ENCODE data around the gene SH3GL1.

Gene SH3GL1

DNA sequence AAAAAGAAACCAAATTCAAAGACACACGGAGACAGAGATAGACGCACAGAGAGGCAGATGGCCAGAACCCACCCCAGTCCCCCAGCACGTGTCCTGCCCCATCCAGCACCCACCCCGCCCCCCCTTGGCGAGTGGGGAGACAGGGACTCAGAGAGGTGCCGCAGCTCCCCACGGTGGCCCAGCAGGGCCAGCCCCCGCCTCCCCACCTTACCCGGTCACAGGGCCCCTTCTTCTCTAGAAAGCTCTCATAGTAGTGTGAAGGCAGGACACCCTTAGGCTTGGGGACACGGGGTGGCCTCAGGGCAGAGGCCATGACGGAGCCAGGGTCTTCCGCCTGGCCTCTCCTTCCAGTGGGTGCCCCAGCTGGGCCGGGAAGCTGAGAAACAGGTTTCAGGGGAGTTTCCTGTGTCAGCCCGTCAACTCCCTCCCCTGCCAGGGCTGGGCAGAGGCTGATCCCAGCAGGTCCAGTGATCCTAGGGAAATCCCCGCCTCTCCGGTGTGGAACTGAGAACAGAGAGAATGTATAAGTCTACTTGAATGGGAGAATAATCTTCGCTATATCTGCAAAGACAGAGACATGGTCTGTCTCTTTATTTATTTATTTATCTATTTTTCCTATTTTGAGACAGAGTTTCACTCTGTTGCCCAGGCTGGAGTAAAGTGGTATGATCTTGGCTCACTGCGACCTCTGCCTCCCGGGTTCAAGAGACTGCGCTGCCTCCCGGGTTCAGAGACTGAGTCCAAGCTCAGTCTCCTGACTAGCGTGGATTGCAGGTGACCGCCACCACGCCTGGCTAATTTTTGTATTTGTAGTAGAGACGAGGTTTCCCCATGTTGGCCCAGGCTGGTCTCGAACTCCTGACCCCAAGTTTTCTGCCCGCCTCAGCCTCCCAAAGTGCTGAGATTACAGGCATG lies 61.6 kb downstream of the SH3GL1 start, which contains the start of gene STAP2:
Gene STAP2, minus strand, starts transcription at position 387 of the 915 bp plus-strand sequence. Its CDS starts 74 bp downstream, at position 313.
- no peak for DNase-seq

DNA sequence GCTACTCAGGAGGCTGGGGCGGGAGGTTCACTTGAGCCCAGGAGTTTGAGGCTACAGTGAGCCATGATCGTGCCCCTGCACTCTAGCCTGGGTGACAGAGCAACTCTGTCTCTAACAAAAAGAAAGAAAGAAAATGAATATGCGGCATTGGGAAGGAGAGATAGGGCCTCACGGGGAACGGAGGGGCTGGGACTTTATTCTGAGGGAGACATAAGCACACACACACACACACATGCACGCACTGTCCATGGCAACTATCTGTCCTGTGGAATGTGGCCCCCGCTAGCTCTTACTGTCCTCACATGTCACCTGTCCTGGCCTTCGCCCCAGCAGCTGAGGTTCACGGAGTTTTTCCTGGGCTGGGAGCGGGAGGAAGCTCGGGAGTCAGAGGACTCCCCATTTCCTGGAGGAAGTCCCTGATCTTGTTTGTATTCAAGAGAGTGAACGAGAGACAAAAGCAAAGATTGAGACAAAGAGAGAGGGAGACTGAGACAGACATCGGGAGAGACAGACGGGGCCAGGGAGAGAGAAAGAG lies 62.4 kb downstream of the SH3GL1 start:
- peak; percentile 54 for DNase-seq

DNA sequence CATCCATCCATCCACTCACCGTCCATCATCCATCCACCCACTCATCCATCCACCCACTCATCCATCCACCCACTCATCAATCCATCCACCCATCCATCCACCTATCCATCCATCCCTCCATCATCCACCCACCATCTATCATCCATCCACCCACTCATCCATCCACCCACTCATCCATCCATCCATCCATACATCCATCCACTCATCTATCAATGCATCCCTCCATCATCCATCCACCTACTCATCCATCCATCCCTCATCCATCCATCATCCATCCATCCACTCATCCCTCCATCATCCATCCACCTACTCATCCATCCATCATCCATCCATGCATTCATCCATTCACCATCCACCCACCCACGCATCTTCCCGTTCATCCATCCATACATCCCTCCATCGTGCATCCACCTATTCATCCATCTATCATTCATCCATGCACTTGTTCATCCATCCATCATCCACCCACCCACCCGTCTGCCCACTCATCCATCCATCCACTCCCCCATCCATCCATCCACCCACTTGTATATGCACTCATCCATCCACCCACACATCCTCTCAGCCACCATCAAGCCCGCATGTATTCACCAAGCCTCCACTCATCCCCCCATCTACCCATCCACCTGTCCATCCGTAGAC lies 65.3 kb downstream of the SH3GL1 start:
- DNase-seq: no peak

DNA sequence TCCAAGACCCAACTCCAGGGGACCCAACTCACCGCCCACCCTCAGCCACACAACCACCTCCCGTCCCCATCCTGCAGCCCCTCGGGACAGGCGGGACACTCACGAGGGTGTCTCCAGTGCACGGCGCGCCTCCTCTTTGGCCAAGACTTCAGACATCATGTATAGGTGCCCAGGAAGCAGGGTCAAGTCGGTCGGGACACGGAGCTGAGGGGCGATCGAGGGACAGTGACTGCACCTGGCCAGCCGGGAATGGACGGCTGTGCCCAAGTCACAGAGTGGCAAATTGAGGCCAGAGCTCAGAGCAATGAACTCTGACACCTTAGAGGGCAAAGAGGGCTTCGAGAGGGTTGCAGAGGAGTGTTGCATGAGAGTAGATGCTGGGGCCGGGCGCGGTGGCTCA lies 70.5 kb downstream of the SH3GL1 start:
- no peak for DNase-seq

DNA sequence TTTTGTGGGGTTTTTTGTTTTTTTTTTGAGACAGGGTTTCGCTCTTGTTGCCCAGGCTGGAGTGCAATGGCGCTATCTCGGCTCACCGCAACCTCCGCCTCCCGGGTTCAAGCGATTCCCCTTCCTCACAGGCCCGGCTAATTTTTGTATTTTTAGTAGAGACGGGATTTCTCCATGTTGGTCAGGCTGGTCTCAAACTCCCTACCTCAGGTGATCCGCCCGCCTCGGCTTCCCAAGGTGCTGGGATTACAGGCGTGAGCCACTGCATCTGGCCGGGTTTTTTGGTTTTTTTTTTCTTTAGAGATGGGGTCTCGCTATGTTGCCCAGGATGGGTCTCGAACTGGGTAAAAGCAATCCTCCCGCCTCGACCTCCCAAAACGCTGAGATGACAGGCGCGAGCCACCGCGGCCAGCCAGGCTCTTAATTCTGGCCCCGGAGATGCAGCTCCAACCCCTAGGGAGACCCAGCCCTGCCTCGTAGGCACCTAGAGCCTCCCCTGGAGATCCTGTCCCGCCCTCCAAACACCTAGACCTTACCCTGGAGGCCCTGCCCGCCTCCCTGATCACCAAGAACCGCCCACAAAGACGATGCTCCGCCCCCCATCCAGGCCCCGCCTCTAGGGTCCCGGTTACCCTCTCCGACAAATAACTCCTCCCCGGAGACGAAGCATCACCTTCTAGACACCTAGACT lies 71.2 kb downstream of the SH3GL1 start:
- peak; percentile 24 for DNase-seq

DNA sequence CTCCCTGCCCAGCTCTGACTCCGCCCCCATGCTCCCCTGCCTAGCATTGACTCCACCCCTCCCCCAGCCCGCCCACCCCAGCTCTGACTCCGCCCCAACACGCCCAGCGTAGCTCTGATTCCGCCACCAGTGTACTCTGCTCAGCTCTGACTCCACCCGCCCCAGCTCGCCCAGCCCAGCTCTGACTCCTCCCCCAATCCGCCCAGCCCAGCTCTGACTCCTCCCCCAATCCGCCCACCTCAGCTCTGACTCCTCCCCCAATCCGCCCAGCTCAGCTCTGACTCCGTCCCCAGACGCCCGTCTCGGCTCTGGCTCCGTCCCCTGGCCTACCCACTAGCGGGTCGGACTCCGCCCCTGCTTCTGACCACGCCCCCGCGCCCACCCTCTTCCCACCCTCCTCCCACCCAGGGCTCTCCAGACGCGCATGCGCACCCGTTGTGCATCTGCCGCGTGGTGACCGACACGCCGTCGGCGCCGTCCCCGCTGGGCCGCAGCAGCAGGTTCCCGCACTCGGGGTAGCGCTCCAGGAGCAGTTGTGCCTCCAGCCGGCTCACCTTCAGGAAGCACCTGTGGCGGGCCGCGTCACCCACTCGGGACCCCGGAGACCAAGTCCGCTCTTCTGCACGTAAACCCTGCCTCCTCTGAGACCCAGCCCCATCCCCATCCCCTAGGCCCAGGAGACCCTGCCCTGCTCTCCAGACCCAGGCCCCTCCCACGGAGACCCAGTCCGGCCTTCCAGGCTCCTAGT lies 71.9 kb downstream of the SH3GL1 start:
- DNase-seq: peak; percentile 92

DNA sequence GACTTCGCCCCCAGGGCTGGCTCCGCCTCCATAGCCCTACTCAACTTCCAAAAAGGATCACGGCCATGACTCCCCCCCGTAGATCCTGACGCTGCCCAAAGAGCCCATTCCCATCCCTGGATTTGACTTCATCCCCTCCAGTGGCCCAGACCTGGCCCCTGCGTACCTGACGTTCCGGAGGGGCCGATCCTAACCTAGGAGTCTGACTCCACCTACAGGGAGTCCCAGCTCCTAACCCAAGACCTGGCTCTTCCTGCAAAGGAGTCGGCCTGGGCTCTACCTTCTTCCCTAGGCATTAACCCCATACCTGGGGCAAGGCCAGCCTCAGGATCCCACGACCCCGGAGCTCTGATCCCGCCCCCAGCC lies 72.5 kb downstream of the SH3GL1 start:
- no peak for DNase-seq

DNA sequence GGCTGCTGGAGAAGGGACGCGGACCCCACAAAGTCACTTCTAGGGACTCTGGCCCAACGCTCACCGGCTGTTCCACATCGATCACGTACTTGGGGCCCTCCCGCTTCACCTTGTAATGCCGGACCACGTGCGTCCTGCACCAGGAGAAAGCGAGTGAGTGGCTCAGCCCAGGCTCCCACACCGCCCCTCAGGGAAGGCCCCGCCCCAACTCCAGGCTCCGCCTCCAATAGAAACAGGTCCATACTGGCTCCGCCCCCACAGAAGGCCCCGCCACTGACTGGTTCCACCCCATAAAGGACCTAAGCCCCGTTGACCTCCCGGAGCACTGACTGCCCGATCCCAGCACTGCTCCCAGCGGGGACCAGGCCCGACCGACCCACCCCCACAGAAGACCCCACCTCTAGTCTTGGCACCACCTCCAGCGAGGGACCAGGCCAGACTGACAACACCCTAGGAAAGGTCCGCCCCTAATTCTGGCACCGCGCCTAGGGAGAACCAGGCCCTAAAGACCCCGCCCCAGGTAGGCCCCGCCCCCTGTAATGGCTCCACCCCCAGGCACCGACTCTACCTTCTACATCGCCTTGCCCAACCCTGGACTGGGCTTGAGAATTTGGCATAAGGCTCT lies 73.0 kb downstream of the SH3GL1 start:
- DNase-seq: peak; percentile 92

DNA sequence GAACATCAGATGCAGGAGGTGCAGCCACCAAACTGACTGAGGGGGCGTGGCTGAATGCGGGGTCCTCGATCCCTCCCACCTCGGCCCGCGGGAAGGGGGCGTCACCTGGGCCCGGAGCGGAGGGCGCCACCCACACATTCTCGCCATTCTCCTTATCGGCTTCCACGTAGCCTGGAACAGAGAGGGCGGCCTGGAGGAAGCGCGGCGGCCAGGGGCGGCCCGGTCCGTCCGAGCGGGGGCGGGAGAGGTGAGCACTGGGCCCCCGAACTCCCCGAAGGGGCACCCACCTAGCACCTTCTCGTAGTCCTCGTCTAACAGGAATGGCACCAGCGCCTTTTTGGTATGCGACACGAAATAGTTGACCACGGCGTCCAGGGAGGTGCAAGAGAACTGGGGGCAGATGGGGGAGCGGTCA lies 73.5 kb downstream of the SH3GL1 start:
- DNase-seq: peak; percentile 43

DNA sequence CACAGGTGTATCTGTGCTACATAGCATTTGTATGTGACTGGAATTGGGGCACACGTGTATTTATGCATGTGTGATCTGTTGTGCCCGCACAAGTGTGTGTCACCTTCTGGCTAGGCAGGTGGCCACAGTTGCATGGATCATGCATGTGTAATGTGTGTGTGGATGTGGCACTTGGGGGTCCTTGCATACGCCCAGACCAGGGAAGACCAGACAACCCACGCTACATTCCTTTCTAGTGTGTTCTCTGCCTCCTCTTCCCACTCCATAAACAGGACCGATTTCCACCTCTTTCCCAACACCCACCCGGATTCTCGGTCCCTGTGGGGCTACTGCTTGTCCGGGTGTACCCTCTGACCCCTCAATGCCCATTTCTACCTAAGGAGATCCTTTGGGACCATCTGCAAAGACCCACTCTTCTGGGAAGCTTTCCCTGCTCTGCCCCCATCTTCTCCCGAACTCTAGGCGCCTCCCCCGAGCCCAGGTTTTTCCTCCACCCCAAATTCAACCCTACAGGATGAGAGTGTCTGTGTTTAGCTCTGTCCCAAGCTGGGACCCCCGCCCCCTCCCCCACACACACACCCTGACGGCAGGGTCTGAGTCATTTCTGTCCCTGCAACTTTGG lies 74.0 kb downstream of the SH3GL1 start:
- DNase-seq: no peak

DNA sequence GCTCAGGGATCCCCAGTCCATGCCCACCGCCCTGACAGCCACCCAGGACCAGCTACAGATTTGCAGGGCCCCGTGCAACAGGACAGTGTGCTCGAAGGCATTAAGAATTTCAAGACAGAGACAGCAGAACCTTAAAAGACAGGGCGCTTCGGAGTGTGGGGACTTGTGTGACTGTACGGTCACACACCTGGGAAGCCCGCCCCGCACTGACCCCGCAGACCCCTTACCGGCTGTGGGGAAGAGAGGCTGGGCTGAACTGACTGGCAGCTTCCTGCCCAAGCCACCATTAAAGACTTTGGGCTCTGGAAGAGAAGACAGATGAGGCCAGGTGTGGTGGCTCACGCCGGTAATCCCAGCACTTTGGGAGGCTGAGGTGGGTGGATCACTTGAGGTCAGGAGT lies 76.1 kb downstream of the SH3GL1 start:
- no peak for DNase-seq

DNA sequence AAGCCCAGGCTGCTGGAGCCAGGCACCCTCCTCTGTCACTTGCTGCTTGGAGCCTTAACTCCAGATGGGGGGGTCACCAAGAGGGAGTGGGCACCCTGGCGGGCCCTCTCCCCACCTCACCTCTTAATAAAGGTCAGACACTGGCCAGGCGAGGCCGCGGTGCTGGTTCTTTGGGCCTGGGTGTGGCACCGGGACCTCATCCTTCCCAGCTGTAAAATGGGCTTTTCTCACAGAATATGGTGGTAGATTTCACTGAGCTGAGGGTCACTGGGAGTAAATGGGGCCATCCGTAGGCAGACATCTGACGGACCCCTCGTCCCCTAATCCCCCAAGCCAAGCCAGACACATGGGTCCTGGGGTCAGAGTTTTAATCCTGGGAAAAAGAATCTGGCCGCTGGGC lies 76.7 kb downstream of the SH3GL1 start:
- no peak for DNase-seq

DNA sequence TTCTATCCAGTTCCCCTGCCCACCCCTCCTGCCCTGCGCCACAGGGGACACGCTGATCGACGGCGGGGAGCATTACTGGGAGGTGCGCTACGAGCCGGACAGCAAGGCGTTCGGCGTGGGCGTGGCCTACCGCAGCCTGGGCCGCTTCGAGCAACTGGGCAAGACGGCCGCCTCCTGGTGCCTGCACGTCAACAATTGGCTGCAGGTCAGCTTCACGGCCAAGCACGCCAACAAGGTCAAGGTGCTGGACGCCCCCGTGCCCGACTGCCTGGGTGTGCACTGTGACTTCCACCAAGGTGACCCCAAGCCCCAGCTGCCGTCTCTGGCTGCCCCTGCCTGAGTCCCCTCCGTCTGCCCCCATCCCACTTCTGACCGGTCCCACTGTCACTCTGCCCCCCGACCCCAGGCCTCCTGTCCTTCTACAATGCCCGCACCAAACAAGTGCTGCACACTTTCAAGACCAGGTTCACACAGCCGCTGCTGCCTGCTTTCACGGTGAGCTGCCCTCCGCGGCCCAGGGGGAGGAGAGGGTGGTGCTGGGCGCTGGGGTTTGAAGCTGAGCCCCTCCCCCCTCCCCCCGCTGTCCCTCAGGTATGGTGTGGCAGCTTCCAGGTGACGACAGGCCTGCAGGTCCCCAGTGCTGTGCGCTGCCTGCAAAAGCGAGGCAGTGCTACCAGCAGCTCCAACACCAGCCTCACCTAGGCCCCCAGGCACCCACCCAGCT lies 77.2 kb downstream of the SH3GL1 start:
- no peak for DNase-seq

DNA sequence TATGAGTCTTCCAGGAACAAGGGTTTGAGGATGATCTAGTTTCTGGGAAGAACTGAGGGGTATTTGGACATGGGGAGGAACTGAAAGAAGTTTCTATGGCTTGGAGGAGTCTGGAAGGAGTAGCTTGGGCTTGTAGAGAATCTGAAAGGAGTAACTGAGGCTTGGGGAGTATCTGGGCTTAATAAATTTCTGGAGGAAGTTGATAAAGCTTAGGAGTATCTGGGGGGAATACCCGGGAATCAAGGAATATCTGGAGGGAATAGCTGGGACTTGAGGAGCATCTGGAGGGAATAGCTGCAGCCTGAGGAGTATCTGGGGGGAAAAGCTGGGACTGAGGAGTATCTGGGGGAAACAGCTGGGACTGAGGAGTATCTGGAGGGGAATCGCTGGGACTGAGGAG lies 79.9 kb downstream of the SH3GL1 start:
- no peak for DNase-seq

DNA sequence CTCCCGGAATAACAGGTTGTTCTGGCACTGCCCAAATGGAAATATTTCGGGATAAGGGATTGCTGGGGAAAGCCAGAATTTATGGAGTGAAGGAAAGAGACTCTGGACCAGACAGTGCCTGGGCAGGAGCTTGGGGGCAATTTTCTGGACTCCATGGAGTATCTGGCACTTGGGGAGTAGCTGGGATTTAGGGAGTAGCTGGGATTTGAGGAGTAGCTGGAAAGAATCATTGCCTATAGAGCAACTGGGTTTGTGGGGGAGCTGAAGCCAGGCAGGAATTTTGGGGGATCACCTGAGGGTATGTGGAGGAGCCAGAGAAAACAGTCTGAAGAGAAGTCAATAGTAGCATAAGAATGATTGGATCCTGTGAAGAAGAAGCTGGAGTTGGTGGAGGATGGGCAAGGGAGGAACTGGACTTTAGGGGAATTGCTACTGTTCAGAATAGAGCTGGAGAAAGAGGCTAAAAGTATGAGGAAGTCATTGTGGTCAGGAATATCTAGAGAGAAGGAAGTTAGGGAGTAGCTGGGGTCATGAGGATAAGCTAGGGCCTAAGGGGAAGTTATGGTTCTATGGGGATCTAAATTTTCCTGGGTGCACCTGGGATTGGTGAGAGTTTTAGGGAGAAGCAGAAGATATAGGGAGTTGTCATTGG lies 81.2 kb downstream of the SH3GL1 start:
- no peak for DNase-seq

DNA sequence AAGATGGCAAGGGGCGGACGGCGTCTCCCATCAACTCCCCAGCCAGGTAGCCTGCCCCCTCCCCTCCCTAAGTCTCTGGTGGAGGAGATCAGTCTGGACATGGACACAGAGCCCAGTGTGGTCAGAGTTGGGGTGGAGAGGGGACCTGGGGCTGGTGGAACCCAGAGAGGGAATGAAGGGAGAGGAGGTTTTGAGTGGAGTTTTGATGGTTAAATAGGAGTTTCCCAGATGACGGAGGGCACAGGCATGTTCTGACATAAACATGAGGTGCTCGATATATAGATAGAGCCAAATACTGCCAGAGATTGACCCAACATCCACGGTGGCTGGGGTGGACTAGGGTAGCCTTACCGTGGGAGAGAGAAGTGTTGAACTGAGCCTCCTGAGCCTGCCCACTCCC lies 81.9 kb downstream of the SH3GL1 start:
- no peak for DNase-seq

DNA sequence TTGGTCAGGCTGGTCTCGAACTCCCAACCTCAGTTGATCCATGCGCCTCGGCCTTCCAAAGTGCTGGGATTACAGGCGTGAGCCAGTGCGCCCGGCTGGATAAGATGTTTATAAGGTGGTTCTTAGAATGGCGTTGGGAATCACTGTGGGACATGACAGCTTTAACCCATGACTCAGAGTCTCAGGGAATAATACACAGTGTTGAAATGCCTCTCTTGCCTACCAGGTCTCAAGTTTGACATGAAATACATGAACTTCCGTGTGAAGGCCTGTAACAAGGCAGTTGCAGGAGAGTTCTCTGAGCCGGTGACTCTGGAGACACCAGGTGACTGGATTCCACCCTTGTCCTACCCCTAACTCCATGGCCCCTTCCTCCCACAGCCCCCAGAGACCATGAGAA lies 83.4 kb downstream of the SH3GL1 start:
- DNase-seq: no peak

DNA sequence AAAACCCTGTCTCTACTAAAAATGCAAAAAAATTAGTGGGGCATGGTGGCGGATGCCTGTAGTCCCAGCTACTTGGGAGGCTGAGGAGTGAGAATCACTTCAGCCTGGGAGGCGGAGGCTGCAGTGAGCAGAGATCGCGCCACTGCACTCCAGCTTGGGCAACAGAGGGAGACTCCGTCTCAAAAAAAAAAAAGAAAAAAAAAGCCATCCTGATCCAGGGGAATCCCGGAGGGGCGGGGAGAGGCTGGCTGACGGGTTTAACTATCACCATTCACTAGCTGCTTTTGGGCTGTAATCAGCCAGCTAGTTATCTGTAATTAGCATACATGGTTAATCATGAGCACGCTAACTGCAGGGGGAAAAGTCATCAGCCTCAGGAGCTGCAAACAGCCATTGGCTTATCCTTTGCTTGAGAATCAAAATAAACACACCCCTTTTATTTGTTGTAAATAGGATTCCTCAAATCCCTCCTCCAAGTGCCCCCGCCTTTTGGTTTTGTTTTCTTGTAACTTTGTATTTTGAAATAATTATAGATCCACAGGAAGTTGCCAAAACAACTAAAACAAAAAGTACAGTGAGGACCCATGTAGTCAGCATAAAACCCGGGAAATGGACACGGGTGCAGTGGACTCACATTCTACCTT lies 86.4 kb downstream of the SH3GL1 start:
- peak; percentile 49 for DNase-seq

Data from hematopoietic multipotent progenitor cell treated with erythropoietin and hydrocortisone succinate and interleukin-3 and kit ligand, for 8 days (in vitro differentiated cells).